NCI-H2029 treated with DMSO at 0.1 percent for 48 hours (cell line): ENCODE measurements around the gene PDSS2.
A peak's percentile ranks its signal among the peaks of the same experiment; 100 is the strongest.

Source experiments
- DNase-seq: peaks from one replicate; lab custom pipeline; 2025; lab: John Stamatoyannopoulos, UW

Gene PDSS2

DNA sequence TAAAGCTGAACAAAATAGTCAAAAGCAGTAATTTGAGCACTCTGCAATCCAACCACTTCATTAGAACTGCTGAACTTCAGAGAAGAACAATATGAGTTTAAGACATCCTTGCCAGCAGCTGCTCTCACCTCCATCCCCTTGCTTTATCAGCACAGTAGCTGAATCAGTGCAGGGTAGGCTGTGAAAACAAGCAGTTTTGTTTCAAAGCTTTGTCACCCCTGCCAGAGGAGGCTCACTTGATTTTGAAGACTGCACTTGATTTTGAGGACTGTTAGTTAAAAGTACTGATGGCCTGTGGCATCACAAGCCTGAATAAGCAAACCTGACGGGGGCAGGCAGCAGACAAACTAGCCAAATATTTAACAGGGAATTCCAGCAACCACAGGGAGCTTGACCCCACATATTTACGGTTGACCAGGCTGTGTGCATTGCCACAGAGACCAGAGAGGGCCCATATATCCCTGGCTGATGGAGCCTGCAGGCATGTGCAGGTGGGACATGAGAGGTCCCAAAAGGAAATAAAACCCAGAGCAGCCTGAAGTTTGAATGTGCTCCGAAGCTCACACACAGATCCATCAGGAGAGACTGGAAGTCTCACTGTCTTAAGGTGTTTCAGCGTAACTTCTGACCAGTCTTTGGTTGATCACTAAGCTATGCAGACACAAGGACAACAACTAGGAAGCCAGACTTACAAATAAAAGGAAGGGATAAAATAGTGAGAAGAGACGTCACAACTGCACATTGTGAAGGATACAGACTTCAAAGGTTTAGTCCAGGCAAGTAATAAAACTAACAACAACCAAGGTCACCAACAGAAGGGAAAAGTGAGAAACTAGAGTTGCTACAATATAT lies 97.4 kb downstream of the PDSS2 start:
- no peak for DNase-seq

GRCh38 chr6:107360476-107360875 lies 98.9 kb downstream of the PDSS2 start:
- DNase-seq: no peak

- no peak for DNase-seq
Observed at GRCh38 chr6:107357842-107358241, 101.5 kb downstream of the PDSS2 start.

DNA sequence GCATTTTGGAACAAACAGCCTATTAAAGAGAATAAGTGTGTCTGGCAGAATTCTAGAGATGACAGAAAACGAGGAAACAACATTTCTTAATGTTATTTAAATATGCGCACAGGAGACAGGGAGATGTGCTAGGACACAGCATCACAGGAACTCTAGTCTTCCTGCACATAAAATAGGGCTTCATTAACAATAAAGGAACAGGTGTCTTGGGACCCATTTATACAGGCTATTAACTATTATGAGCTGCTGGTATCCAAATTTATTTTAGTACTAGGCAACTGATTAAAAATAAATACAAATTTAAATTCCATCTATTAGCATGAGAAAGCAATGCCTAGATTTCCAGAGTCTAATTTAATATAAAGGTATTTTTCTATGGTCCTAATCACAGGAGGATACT lies 102.3 kb downstream of the PDSS2 start:
- DNase-seq: no peak

GRCh38 chr6:107355659-107356058 lies 103.7 kb downstream of the PDSS2 start:
- DNase-seq: no peak

- DNase-seq: no peak
Observed at GRCh38 chr6:107354451-107354850, 104.9 kb downstream of the PDSS2 start.

- peak; percentile 17 for DNase-seq
Observed at GRCh38 chr6:107353773-107354382, 105.5 kb downstream of the PDSS2 start.

DNA sequence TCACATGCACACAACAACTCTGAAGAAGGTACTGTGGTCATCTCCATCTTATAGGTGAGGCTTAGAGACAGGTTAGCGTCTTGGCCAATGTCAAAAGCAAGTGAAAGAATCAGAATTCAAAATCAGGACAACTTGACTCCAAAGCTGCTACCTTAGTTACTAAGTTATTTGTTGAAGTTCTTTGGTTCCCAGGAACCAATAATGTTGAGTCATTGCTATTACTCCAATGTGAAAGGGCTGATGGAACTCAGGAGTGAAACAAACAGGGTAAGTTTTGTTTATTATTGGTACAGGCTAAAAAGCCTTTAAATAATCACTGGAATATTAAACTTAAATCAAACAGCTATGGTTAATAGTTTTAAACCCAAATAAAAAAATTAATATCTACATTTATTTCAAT lies 111.1 kb downstream of the PDSS2 start:
- no peak for DNase-seq

- no peak for DNase-seq
Observed at GRCh38 chr6:107345393-107345792, 114.0 kb downstream of the PDSS2 start.

DNA sequence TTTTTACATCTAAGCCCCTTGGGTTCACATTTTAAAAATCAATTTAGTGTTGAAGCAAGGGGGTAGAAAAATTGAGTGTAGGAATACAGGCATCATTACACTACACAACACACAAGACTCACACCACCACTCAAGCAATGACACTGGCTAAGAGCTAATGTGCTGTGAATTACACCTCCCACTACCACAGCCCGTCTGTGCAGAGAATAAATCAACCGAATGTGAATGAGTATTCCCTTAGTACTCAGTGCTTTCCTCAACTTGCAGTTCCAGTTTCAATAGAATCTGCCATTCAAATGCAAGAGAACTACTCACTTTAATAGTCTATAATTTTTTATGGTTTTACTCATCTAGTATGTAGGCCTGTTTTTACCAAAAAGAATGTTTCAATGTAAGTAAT lies 114.4 kb downstream of the PDSS2 start:
- DNase-seq: no peak

DNA sequence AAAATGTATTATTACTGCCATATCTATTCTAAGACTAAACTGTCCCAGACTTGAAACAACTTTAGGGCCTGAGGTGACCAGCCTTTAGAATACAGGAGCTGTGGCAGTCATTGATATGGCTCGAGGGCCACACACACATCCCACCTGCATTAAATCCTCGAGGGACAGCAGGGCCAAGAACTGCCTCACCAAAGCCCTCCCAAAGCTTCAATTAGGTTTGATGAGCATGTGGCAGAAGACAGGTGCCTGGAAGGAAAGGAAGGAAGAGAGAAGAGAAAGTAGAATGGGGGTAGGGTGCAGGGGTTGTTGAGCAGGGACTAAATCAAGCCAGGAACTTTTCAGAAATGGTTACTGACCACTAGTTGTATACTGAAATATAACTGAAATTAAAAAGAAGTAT lies 115.0 kb downstream of the PDSS2 start:
- DNase-seq: no peak

- DNase-seq: no peak
Observed at GRCh38 chr6:107342144-107342543, 117.2 kb downstream of the PDSS2 start.

DNA sequence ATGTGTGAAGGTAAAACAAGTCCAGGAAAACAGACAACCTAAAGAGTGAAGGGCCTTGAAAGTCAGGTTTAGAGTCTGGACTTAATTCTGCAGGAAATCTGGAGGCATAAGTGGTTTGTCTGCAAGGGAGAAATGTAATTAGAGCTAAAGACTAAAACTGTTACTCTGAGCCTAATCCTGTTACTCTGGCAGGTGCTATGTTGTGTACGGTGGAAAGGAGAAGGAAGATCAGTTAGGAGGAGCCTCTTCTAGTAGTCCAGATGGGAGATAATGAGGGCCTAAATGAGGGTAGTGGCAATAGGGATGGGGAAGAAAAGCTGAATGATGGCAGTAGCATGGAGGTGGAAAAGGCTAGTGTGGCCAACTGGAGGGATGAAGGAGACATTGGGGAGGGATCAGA lies 118.5 kb downstream of the PDSS2 start:
- no peak for DNase-seq

DNA sequence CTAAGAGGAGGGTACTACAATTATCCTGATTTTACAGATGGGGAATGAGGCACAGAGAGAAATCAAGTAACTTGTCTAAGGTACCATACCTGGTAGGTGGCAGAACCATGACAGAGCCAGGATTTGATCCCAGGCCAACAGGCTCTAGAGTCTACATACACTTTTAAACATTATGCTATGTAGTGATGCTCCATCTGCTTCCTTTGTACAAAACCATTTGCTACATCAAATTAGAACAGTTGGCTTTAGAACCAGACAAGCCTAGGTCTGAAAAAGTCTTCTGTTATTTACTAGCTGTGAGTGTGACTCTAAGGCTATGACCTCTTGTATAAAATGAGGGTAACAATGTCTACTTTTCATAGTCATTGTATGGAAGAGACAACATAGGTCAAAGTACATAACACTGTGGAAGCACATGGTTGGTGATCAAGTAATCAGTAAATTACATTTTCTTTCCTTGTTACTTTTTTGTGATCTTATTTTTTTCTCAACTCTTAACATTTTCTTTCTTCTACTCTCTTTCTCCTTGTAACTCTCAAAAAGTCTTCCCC lies 122.1 kb downstream of the PDSS2 start:
- DNase-seq: no peak

DNA sequence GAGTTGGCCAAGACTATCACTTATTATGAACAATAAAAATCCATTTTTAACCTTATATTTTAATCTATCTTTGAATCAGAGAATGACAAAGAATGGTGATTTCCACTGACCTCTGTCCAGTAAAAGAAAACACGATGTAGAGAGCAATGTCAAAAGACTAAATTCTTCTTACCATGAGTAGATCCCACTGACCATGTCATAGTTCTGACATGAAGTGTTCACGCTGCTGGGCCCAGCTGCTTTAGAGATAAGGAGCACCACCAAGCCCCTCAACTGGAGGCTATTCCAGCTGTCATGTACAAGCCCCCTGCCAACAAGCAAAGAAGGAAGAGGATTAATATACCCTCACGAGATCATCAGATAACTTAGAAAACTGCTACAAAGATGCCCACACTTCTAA lies 125.3 kb downstream of the PDSS2 start:
- DNase-seq: no peak

GRCh38 chr6:107333491-107333890 lies 125.9 kb downstream of the PDSS2 start:
- no peak for DNase-seq

GRCh38 chr6:107331409-107332386 lies 127.7 kb downstream of the PDSS2 start:
- no peak for DNase-seq

DNA sequence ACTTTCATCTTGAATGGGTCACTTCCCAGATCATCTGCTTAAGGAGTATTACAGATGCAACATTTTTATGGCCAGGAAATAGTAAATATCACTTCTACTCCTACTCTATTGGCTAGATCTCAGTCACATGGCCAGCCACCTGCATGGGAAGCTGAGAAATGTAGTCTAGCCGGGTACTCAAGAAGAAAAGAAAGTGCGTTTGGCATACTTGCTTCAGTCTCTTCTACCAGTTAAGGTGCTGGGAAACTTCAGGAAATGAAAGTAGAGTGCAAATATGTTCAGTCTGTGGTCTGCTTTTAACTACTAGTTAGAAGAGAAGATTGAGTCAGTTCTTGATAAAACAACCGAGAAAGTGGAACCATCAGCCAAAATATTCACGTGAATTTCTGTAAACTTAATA lies 129.2 kb downstream of the PDSS2 start:
- DNase-seq: no peak

DNA sequence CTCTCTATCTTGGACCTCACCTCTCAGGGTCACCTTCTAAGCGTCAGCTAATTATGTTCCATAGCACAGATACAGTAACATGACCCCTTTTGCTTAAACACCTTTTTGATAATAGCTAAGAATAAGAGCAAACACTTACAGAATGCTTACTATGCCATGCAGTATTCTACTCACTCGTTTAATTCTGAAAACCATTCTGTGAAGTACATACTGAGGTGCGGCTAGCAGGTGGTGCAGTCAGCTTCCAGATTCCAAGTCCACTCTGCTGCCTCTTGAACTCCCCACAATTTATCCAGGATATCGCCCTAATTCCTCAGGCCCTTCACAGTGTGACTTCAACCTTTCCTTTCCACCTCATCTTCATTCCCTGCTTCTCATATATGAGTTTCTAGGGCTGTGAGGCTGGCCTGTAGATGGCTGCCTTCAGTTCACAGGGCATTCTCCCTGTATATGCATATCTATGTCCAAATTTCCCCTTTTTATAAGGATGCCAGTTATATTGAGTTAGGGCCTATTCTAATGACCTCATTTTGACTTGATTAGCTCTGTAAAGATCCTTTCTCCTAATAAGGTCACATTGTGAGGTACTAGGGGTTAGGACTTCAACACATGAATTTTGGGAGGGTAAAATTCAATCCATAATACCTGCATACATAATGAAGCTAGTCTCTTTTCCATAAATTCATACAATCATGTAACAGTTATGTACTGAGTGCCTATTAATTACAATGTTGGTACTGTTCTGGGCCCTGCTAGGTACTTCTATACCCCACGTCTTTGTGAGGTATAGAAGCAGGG lies 130.1 kb downstream of the PDSS2 start:
- DNase-seq: peak; percentile 58

- no peak for DNase-seq
Observed at GRCh38 chr6:107328081-107328480, 131.3 kb downstream of the PDSS2 start.

- DNase-seq: no peak
Observed at GRCh38 chr6:107323133-107323785, 136.1 kb downstream of the PDSS2 start.
